Measurements from ENCODE around the gene FAF1. TPM values are rescaled to one million over a fixed set of nuclear protein-coding genes. Genes with fewer than 3 reads are reported as not detected.
"Not testable (repeated sequence)": the region's sequence is repeated elsewhere in the genome, so short reads cannot be mapped to it uniquely, and the experiment has no call there.

Gene FAF1
- total and polyA plus RNA-seq, 7 donors = 27.5 to 59.3 (median 53.9) TPM

GRCh38 chr1:50934838-50935237 lies 25.2 kb downstream of the FAF1 start:
- H3K36me3 ChIP-seq = no peaks in the 10 kb centered on the region
- no peaks in the 10 kb centered on the region for H3K27me3 ChIP-seq
- intact Hi-C loops (cut with DNase I) = loop anchor here (5.0 kb wide), 1 partner anchor 158 kb away; no protein-coding TSS in a partner anchor
- no peak for DNase-seq
- H3K4me1 ChIP-seq = peaks cover 0 to 14% (median 0%) of the 10 kb centered on the region in 4 donors
- no peak for TF ChIP-seq CTCF (IDR thresholded peaks at IDR 0.05)
- no peak for TF ChIP-seq EP300 (IDR thresholded peaks at IDR 0.05)
- no peak for TF ChIP-seq POLR2AphosphoS5 (IDR thresholded peaks at IDR 0.05)
- no peak for TF ChIP-seq POLR2A (IDR thresholded peaks at IDR 0.05)
- H3K4me3 ChIP-seq = no peak overlapping the region
- no peak overlapping the region for H3K27ac ChIP-seq
- no peaks in the 10 kb centered on the region for H3K9me3 ChIP-seq

GRCh38 chr1:50933770-50934169 lies 26.3 kb downstream of the FAF1 start:
- H3K27ac ChIP-seq, DNase-seq, H3K36me3 ChIP-seq, H3K4me3 ChIP-seq, H3K9me3 ChIP-seq, H3K27me3 ChIP-seq: not testable (repeated sequence)
- intact Hi-C loops (cut with DNase I) = loop anchor here (5.0 kb wide), 1 partner anchor 156 kb away; no protein-coding TSS in a partner anchor
- H3K4me1 ChIP-seq = peaks cover 0 to 18% (median 0%) of the 10 kb centered on the region in 4 donors
- WGBS, 2 donors = 87 to 90% methylated on average over 3 of the region's 3 CpGs

- not testable (repeated sequence) for H3K4me3 ChIP-seq, DNase-seq, H3K36me3 ChIP-seq, H3K27me3 ChIP-seq, H3K27ac ChIP-seq, H3K9me3 ChIP-seq
- peaks cover 0 to 18% (median 0%) of the 10 kb centered on the region in 4 donors for H3K4me1 ChIP-seq
- WGBS, 2 donors = 96% methylated on average over 4 of the region's 4 CpGs
- intact Hi-C loops (cut with DNase I) = loop anchor here (5.0 kb wide), 1 partner anchor 155 kb away; no protein-coding TSS in a partner anchor
Observed at GRCh38 chr1:50932043-50932442, 28.0 kb downstream of the FAF1 start.

- Histone ChIP-seq H3K9me3 (no peaks in the 10 kb centered on the region), H3K4me3 (no peak overlapping the region), H3K36me3 (no peaks in the 10 kb centered on the region), H3K27me3 (no peaks in the 10 kb centered on the region), H3K27ac (no peak overlapping the region), H3K4me1 (peaks cover 0 to 10% (median 0%) of the 10 kb centered on the region in 4 donors)
- TF ChIP-seq EP300 (IDR thresholded peaks at IDR 0.05) (no peak), CTCF (IDR thresholded peaks at IDR 0.05) (no peak), POLR2A (IDR thresholded peaks at IDR 0.05) (no peak), POLR2AphosphoS5 (IDR thresholded peaks at IDR 0.05) (no peak)
- WGBS, 2 donors = 65 to 78% methylated on average over 6 of the region's 6 CpGs
- intact Hi-C loops (cut with DNase I) = loop anchor here (5.0 kb wide), 1 partner anchor 154 kb away; no protein-coding TSS in a partner anchor
- DNase-seq = no peak
Observed at GRCh38 chr1:50930965-50931737, 28.9 kb downstream of the FAF1 start.

GRCh38 chr1:50930193-50930592 lies 29.9 kb downstream of the FAF1 start:
- intact Hi-C loops (cut with DNase I) = loop anchor here (5.0 kb wide), 1 partner anchor 153 kb away; no protein-coding TSS in a partner anchor
- no peak overlapping the region for H3K27ac ChIP-seq
- H3K4me3 ChIP-seq = no peak overlapping the region
- TF ChIP-seq POLR2A (IDR thresholded peaks at IDR 0.05) (no peak), EP300 (IDR thresholded peaks at IDR 0.05) (no peak), POLR2AphosphoS5 (IDR thresholded peaks at IDR 0.05) (no peak), CTCF (IDR thresholded peaks at IDR 0.05) (no peak)
- H3K27me3 ChIP-seq = no peaks in the 10 kb centered on the region
- no peak for DNase-seq
- H3K4me1 ChIP-seq = peaks cover 0 to 9% (median 0%) of the 10 kb centered on the region in 4 donors
- H3K9me3 ChIP-seq = no peaks in the 10 kb centered on the region
- no peaks in the 10 kb centered on the region for H3K36me3 ChIP-seq
